ENCODE results near the gene CACNA1G.

CACNA1G gene

DNA sequence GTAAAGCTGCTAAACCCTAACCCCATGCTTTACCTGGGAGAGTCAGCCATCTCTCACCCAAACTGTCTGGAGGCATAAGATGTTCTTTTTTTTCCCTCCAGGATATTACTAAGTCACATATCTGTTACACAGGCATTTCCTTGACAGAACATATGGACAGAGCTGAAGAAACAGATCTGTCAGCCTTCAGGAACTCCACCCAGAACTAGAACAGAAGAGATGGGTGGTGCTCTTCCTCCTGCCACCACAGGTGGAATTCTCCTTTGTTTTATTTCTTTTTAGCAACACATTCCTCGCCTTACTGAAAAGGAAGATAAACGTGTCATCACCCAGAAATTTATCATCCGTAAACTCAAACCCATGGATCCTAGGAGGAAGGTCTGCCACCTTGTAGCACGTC, 43.5 kb upstream of the CACNA1G start:
- TF ChIP-seq, protein P1, sequence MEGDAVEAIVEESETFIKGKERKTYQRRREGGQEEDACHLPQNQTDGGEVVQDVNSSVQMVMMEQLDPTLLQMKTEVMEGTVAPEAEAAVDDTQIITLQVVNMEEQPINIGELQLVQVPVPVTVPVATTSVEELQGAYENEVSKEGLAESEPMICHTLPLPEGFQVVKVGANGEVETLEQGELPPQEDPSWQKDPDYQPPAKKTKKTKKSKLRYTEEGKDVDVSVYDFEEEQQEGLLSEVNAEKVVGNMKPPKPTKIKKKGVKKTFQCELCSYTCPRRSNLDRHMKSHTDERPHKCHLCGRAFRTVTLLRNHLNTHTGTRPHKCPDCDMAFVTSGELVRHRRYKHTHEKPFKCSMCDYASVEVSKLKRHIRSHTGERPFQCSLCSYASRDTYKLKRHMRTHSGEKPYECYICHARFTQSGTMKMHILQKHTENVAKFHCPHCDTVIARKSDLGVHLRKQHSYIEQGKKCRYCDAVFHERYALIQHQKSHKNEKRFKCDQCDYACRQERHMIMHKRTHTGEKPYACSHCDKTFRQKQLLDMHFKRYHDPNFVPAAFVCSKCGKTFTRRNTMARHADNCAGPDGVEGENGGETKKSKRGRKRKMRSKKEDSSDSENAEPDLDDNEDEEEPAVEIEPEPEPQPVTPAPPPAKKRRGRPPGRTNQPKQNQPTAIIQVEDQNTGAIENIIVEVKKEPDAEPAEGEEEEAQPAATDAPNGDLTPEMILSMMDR (IDR thresholded peaks at IDR 0.05; ENCODE audit: low read depth, low read length, missing control alignments), result no peak
- H3K27ac ChIP-seq, result no peak overlapping the region
- H3K27me3 ChIP-seq (replicated peaks), result no peaks in the 10 kb centered on the region
- DNase-seq, result no peak
- in situ Hi-C loops (cut with HindIII; ENCODE audit: low pct_ligation_motif_present, low sequenced_read_pairs), result no loop called here
- no peak overlapping the region for H3K4me3 ChIP-seq (ENCODE audit: low read depth, low read length)
- H3K36me3 ChIP-seq (replicated peaks), result no peaks in the 10 kb centered on the region

DNA sequence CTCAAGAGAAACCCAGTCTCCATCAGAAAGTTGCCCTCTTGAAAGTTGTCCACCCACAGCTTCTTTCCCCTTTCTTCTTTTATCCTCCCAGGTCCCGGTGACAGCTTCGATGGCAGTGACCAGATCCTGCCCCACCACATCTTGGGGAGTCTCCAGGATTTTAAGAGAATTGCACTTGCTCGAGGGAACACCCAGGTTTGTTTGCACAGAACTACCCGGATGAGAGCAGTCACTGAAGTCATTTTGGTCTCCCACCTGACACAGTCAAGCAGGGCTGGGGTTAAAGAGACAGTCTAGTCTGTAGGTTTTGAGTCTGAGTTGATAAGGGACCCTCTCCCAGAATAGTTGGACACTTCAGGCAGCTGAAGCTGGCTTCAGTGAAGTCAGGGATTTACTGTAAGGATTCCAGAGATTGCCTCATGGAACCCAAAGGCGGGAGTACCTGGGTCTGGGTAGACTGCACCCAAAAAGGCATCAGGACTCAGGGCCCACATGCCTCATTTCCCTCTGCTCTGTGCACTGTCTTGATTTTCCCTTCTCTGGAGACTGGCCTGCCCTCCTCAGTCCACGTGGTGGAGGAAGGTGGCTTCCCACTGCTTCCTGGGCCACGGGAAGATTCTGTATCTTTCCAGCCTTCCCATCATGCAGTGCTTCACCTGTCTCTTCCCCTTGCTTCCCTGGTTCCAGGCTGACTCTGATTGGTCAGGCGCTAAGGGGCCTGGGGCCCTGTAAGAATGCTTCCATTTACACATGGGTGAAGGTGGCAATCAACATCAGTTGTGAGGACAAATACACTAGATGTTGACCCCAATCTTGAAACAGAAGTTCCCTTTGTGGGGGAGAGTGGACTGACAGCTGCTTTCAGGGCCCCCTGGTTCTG, 42.8 kb upstream of the CACNA1G start:
- in situ Hi-C loops (cut with HindIII; ENCODE audit: low pct_ligation_motif_present, low sequenced_read_pairs), result no loop called here
- no peak overlapping the region for H3K27ac ChIP-seq
- TF ChIP-seq, protein P1 (IDR thresholded peaks at IDR 0.05; ENCODE audit: low read depth, low read length, missing control alignments), result no peak
- no peaks in the 10 kb centered on the region for H3K36me3 ChIP-seq (replicated peaks)
- no peaks in the 10 kb centered on the region for H3K27me3 ChIP-seq (replicated peaks)
- H3K4me3 ChIP-seq (ENCODE audit: low read depth, low read length), result no peak overlapping the region
- DNase-seq, result no peak

DNA sequence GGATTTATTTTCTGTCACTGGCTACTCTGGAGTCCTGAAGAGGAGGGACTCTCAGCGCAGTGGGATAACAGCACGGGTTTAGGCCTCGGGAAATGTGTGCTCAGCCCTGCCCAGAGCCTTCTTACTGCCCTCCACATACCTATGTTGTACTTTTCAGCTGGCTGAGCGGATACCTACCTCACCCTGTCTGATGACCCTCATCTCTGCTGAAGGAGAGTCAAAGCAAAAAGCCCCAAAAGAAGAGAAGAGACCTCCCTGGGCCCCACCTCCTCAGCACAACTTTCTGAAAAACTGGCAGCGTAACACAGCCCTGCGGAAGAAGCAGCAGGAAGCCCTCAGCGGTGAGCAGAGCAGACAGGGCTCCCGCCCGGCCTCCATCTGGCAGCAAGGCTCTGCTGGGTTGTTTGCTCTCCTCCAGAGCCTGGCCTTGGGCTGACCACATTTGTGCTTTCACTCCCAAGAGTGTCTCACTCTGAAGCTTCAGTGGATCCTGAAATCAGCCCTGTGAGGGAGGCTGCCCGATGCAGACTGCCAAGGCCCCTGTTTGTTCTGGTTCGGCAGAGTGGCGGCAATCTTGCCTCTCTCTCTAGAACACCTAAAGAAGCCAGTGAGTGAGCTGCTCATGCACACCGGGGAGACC, 42.0 kb upstream of the CACNA1G start:
- DNase-seq, result no peak
- Histone ChIP-seq H3K36me3 (replicated peaks) (no peaks in the 10 kb centered on the region), H3K27ac (no peak overlapping the region), H3K27me3 (replicated peaks) (no peaks in the 10 kb centered on the region), H3K4me3 (ENCODE audit: low read depth, low read length) (no peak overlapping the region)
- in situ Hi-C loops (cut with HindIII; ENCODE audit: low pct_ligation_motif_present, low sequenced_read_pairs), result no loop called here
- TF ChIP-seq, protein P1 (IDR thresholded peaks at IDR 0.05; ENCODE audit: low read depth, low read length, missing control alignments), result no peak

DNA sequence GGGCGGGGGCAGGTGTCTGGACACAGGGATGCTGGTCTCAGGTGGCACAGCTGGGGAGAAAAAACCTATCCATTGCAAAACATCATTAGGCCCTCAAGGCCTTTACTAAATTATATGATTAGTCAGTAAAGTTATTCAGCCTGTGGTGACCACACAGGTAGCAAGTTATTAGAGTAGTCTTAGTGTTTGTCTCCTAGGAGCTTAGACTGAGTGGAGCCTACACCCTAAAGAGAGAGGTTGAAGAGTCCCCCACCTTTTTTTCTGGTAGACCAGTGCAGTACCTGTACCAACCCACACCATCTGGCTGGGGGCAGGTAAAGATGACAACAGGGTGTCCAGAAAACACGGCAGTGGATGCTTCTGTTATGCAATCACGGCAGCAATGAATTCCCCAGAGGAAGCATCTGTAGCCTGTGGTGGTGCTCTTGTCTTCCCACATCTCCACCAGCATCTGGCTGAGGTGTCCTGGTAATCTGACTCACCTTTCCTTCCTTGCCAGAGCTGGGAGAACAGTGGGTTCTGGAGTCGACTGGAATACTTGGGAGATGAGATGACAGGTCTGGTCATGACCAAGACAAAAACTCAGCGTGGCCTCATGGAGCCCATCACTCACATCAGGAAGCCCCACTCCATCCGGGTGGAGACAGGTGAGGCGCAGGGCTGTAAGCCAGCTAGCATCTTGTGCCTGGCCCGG, 41.2 kb upstream of the CACNA1G start:
- no peaks in the 10 kb centered on the region for H3K36me3 ChIP-seq (replicated peaks)
- TF ChIP-seq, protein P1 (IDR thresholded peaks at IDR 0.05; ENCODE audit: low read depth, low read length, missing control alignments), result no peak
- no peak overlapping the region for H3K4me3 ChIP-seq (ENCODE audit: low read depth, low read length)
- no peaks in the 10 kb centered on the region for H3K27me3 ChIP-seq (replicated peaks)
- no peak overlapping the region for H3K27ac ChIP-seq
- no peak for DNase-seq
- in situ Hi-C loops (cut with HindIII; ENCODE audit: low pct_ligation_motif_present, low sequenced_read_pairs), result no loop called here

GRCh38 chr17:50520483-50520882, 40.0 kb upstream of the CACNA1G start:
- Histone ChIP-seq H3K27me3 (replicated peaks) (no peaks in the 10 kb centered on the region), H3K27ac (no peak overlapping the region), H3K36me3 (replicated peaks) (no peaks in the 10 kb centered on the region), H3K4me3 (ENCODE audit: low read depth, low read length) (no peak overlapping the region)
- in situ Hi-C loops (cut with HindIII; ENCODE audit: low pct_ligation_motif_present, low sequenced_read_pairs), result no loop called here
- no peak for DNase-seq
- TF ChIP-seq, protein P1 (IDR thresholded peaks at IDR 0.05; ENCODE audit: low read depth, low read length, missing control alignments), result no peak

Data from brain microvascular endothelial cell (primary cell).